IPS-18c (cell line): ENCODE results near the gene LDB3.

Experiments
- H3K4me3 ChIP-seq: 2 replicates; pipeline ENCODE4 v1.7.0; 2013; ENCODE audit warnings: low read depth, mild to moderate bottlenecking, low read length, moderate library complexity; ENCODE audit not compliant: insufficient read depth
- H3K9me3 ChIP-seq: one replicate; pipeline ENCODE4 v1.6.1; 2013; ENCODE audit warnings: mild to moderate bottlenecking, low read length, moderate library complexity; ENCODE audit not compliant: control insufficient read depth, insufficient read depth

The LDB3 gene

DNA sequence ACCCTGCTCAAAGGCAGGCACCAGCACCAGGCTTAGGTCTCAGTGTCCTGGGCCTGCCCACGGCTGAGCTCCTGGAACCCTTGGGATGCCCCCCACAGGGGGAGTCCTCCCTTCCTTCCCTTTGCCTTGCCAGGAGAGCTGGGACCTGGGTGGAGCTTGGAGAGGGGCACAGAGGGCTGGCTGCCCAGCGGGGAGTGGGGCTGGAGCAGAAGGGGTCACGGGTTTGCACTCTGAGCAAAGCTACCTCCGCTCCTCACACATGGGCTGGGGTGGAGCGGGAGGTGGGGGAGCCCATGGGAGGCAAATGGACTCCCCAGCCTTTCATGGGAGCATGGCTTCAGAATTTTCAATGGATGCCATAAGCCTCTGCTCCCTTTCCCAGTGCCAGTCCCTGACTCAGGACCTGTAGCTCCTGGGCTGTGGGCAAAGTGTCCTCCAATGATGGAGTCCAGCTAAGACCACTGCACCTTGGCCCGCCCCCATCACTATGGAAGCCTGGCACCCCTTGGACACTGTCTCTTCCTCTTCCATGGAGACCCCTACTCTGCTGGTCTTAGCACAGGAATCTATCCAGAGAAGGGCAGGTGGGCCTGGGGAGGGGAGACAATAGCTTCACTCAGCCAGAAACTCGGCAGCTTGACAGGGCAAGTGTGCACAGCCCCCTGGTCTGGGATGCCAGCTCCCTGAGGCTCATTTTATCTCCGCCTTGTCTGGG, 39.9 kb downstream of the LDB3 start:
- H3K4me3 ChIP-seq, result no peak overlapping the region
- no peaks in the 10 kb centered on the region for H3K9me3 ChIP-seq

- Histone ChIP-seq H3K9me3 (no peaks in the 10 kb centered on the region), H3K4me3 (no peak overlapping the region)
These were observed 40.6 kb downstream of the LDB3 start for GRCh38 chr10:86708783-86709380.

DNA sequence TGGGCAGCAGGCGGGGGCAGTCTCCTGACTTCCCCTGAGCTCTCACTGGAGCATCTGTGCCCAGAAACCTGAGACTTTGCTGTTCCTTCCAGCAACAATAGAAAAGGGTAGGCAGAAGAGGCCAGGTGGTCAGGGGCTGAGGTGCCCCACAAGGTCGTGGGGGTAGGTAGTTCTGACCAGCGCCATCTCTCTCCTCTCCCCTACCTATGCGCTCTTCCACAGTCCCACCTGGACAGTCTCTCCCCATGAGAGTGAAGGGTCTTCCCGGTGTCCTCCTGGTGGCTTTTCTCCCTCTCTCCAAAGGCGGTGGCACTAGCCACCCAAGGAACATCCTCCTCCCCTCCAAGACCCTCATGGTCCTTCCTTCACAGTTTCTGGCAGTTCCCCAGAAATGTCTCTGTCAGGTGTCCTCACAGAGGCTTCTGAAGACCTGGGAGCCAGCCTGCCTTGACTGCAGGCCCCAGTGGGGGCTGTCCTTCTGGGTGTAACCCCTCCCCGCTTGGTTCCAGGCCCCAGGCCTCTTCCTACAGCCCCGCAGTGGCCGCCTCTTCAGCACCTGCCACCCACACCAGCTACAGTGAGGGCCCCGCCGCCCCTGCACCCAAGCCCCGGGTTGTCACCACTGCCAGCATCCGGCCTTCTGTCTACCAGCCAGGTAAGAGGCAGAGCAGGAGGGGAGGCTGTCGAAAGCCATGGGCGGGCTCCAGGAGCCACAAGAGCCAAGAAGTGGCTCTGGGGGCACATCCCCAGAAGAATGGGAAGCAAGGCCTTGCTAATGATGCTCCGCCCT, 41.3 kb downstream of the LDB3 start:
- Histone ChIP-seq H3K4me3 (no peak overlapping the region), H3K9me3 (no peaks in the 10 kb centered on the region)

DNA sequence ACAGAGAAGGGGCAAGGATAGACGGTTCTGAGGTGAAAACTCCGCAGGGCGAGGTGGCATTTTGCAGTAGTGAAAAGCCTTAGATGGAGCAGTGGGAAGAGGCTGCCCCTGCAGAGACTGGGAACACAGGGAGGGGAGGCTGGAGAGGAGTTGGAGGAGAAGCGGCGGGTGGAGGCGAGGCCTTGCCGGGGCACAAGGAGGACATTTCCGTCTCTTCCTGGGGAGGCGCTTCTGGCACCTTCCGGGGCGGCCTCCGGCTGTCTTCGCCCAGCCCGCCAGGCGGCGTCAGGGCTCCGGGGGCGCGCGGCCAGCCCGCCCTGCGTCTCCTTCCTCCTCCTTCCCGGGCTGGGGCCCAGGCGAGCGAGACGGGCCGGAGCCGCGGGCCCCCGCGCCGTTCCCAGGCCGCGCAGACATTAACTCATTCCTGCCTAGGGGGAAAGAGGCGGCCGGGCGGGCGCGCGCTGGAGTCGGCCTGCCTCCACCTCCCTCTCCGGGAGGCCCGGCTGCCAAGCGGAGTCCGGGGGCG, 42.7 kb downstream of the LDB3 start:
- Histone ChIP-seq H3K9me3 (no peaks in the 10 kb centered on the region), H3K4me3 (peak overlapping the region; percentile 77; the same call in 1 of the 2 replicates)

DNA sequence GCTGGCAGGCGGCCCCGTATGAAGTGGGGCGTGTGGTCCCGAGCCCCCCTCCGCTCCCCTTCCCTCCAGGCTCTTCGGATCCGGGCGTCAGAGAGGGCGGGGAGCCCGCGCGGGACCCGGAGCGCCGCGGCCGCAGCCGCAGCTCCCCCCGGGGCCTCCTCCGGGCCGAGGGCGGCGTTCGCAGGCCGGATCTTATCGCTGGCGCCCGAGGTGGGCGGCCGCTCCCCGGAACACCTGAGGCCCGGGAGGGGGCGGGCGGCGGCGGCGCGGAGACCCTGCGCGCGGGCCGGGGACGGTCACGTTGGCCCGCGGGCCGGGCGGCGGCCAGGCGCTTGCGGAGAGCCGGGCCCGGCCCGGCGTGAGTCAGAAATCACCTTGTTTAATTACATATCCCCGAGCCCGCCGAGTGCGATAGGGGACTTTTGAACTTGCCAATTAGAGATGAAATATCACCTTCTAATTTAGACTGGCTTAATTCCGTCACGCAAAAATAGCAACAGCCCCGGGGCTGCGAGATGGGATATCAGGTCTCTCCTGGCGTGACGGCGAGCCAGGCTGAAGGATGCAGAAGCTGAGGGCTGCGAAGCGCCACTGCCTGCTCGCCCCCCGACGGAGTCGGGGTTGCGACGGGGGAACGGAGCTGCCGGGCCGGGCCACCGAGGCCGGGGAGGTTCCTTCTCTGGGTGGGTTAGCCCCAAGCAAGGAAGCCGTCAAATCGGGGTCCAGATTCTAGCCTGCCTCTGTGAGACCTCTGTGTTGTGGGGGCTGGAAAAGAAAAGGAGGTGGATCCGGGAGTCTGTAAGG, 43.4 kb downstream of the LDB3 start:
- peak overlapping the region; percentile 77 for H3K4me3 ChIP-seq

DNA sequence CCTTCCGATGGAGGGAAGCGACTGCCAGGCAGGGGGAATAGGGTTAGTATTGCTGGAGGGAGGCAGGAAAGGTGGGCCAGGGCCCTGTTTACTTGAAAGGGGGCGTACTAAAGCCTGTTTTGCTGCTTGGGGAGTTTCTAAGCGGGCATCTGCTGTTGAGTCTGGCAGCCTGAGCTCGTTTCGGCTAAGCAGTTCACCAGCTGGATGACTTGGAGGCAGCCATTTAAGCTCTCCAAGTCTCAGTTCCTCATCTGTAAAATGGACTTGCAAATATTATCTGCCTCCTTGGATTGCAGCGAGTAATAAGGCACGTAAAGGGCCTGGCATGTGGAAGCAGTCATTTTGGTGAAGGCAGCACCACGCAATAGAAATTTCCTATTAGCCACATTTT, 44.0 kb downstream of the LDB3 start:
- Histone ChIP-seq H3K9me3 (no peaks in the 10 kb centered on the region), H3K4me3 (peak overlapping the region; percentile 77)

More for the DNA sequence above, 43.4 kb downstream of the LDB3 start:
- no peaks in the 10 kb centered on the region for H3K9me3 ChIP-seq

DNA sequence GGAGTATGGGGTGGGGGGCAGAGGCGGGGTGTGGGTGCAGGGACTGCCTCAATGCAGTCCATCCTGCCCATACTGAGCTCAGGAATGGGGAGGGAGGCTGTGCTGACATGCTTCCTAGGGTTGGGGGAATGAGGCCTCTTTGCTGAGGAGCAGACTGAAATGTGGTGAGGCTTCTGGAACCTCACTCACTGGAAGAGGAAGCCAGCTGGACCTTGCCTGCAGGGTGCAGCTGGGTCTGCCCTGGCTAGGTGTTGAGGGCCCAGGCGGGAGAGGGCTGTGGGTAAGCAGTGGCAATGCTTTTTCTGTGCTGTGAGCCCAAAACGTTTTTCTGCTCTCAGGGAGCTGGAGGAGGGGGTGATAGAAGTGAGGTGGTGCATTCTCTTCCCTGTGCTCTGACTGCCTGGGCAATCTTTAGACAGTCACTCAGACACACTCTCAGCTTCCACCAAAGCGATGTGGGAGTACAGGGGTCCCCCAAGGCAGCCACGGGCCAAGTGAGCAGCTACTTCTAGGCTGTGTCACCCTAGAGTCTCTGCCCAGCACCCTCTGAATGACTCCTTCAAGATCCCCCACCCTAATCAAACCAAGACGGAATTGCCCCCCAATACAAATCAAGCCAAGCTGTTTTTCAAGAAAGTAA, 47.0 kb downstream of the LDB3 start:
- Histone ChIP-seq H3K4me3 (no peak overlapping the region), H3K9me3 (peaks cover 2% of the 10 kb centered on the region)

- Histone ChIP-seq H3K4me3 (no peak overlapping the region), H3K9me3 (peaks cover 2% of the 10 kb centered on the region)
These were observed 47.5 kb downstream of the LDB3 start for GRCh38 chr10:86715836-86716235.

DNA sequence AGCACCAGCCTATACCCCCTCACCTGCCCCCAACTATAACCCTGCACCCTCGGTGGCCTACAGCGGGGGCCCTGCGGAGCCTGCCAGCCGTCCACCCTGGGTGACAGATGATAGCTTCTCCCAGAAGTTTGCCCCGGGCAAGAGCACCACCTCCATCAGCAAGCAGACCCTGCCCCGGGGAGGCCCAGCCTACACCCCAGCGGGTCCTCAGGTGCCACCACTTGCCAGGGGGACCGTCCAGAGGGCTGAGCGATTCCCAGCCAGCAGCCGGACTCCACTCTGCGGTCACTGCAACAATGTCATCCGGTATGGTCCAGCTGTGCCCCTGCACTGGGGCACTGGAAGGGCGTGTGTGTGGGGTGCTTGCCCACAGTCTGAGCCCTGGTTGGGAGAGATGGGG, 48.2 kb downstream of the LDB3 start:
- Histone ChIP-seq H3K4me3 (no peak overlapping the region), H3K9me3 (peaks cover 2% of the 10 kb centered on the region)

DNA sequence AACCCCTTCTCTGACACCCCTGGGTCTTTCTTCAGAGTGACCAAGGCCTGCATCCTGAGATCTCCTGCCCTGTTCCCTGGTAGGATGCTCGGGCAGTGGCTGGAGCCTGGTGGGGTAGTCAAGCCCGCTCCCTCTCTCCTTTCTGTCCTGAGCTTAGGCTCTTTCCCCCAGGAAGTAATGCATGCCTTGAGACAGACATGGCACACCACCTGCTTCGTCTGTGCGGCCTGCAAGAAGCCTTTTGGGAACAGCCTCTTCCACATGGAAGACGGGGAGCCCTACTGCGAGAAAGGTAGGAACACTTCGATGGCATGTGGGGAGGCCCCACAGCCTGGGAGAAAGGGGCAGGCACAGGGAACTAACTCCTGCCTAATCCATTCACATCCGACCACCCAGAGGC, 50.2 kb downstream of the LDB3 start:
- H3K9me3 ChIP-seq, result peaks cover 2% of the 10 kb centered on the region
- H3K4me3 ChIP-seq, result no peak overlapping the region

DNA sequence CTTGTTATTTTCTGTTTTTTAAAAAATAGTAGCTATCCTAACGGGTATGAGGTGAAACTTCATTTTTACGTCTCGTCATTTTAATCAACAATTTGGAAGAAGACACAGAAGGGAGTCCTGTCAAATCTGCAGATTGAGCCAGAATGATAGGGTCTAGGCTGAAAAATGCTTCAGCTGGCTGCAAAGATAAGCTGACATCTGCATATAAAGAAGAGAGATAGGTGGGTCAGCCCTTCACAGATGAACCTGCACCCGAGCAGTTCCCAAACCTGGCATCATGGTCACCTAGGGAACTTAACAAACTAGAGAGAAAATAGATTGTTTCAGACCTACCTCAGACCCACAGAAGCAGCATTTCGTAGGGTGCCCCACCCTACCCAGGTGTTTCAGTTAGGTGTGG, 52.9 kb downstream of the LDB3 start:
- no peak overlapping the region for H3K4me3 ChIP-seq
- H3K9me3 ChIP-seq, result peaks cover 2% of the 10 kb centered on the region

DNA sequence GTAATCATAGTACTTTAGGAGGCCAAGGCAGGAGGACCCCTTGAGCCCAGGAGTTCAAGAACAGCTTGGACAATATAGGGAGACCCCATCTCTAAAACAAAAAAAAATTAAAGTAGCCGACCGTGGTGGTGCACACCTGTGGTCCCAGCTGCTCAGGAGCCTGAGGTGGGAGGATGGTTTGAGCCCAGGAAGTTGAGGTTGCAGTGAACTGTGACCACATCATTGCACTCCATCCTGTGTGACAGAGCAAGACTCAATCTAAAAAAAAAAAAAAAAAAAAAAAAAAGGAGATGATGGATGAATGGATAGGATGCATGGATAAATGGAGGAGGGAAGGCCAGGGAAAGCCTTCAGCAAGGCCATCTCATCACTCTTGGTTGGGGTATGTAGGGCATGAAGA, 54.7 kb downstream of the LDB3 start:
- H3K4me3 ChIP-seq, result no peak overlapping the region

DNA sequence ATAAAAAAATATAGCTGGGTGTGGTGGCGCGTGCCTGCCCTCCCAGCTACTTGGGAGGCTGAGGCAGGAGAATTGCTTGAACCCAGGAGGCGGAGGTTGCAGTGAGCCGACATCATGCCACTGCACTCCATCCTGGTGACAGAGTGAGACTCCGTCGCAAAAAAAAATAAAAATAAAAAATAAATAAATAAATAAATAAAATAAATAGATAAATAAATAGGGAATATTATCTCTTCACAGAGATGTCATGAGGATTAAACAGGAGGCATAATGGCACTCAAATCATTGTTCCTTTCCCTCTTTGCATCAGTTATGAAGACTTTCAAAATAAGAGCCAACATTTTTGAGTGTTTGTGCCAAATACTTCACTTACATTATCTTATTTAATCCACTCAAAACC, 56.1 kb downstream of the LDB3 start:
- no peak overlapping the region for H3K4me3 ChIP-seq
- H3K9me3 ChIP-seq, result no peaks in the 10 kb centered on the region

More for the DNA sequence above, 54.7 kb downstream of the LDB3 start:
- peaks cover 2% of the 10 kb centered on the region for H3K9me3 ChIP-seq

GRCh38 chr10:86725980-86726676, 57.8 kb downstream of the LDB3 start:
- no peaks in the 10 kb centered on the region for H3K9me3 ChIP-seq
- no peak overlapping the region for H3K4me3 ChIP-seq

DNA sequence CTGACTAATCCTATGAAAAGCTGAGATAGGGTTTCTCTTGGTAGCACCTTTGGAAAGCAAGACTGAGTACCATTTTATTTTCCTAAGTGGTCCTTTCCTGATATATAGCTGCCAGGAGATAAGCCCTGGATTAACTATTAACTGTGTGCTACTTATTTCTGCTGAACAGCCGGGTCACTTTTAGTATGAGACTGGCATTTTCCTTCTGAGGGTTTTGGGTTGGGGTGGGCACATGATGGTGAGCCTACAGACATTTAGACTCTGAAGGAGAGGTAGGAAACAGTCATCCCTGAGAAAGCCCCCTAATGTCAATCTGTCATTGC, 58.3 kb downstream of the LDB3 start:
- no peak overlapping the region for H3K4me3 ChIP-seq
- H3K9me3 ChIP-seq, result no peaks in the 10 kb centered on the region

DNA sequence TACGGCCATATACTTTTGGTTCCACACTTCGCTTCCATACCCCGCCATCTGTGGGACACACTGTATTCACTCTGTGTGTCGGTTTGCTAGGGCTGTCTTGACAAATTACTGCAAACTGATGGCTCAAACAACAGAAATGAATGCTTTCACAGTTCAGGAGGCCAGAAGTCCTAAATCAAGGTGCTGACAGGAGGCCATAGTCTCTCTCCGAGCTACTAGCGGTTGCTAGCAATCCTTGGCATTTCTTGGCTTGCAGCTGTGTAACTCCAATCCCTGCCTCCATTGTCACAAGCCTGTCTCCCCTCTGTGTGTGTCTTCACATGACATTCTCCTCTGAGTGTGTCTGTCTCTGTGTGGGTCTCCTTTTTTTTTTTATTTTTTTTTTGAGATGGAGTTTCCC, 59.2 kb downstream of the LDB3 start:
- H3K4me3 ChIP-seq, result no peak overlapping the region

More for the DNA sequence above, 59.2 kb downstream of the LDB3 start:
- no peaks in the 10 kb centered on the region for H3K9me3 ChIP-seq
